Thyroid gland (tissue), 4 donors: Measurements from ENCODE around the gene ATP23. TPM values are rescaled to one million over a fixed set of nuclear protein-coding genes. Genes with fewer than 3 reads are reported as not detected.

Source experiments
- DNase-seq, 2 donors: peaks; one replicate each; pipeline ENCODE4 v3.0.0-alpha.2; 2019
- H3K27ac ChIP-seq, 3 donors: fragments of 200-600 bp; sonication (generic); 1 replicate in 2 of 3; 2 replicates in 1 of 3; pipeline ENCODE4 v1.5.1; 2016 to 2019; ENCODE audit warnings: mild to moderate bottlenecking in 1 of 3, moderate library complexity in 1 of 3
- H3K27me3 ChIP-seq: fragments of 200-600 bp; sonication (generic); one replicate; pipeline ENCODE4 v1.5.1; 2019
- H3K36me3 ChIP-seq, 2 donors: fragments of 200-600 bp; sonication (generic); one replicate each; pipeline ENCODE4 v1.5.1; 2016 to 2019
- H3K4me1 ChIP-seq, 2 donors: fragments of 200-600 bp; sonication (generic); one replicate each; pipeline ENCODE4 v1.5.1; 2017 to 2019
- H3K4me3 ChIP-seq, 3 donors: fragments of 200-600 bp; sonication (generic); replicated peaks in 1 of 3; 1 replicate in 2 of 3; 2 replicates in 1 of 3; pipeline ENCODE4 v1.5.1; 2016; ENCODE audit warnings: mild to moderate bottlenecking in 1 of 3
- H3K9me3 ChIP-seq: fragments of 200-600 bp; sonication (generic); one replicate; pipeline ENCODE4 v1.5.1; 2017
- CTCF ChIP-seq, 6 experiments: fragments of 200-600 bp in 3 of 6; fragments of 450-650 bp in 3 of 6; sonication (generic) in 3 of 6; IDR thresholded peaks; one replicate each; pipeline ENCODE4 v1.5.1; 2016 to 2019; ENCODE audit warnings: antibody characterized with exemption in 6 of 6, mild to moderate bottlenecking in 2 of 6, inconsistent platforms in 1 of 6, moderate library complexity in 1 of 6
- POLR2A ChIP-seq, 2 donors: fragments of 450-650 bp; IDR thresholded peaks; one replicate each; pipeline ENCODE4 v1.6.1; 2017; ENCODE audit warnings: antibody characterized with exemption in 2 of 2, mild to moderate bottlenecking in 2 of 2, moderate library complexity in 1 of 2
- WGBS, 2 donors: methylation state at CpG; one replicate each; pipeline ENCODE4 v1.1.5; 2017; 5-methylcytosine and 5-hydroxymethylcytosine counted together
- intact Hi-C: fragments of 100-400 bp; cut with DNase I; formaldehyde crosslinking; loops from one replicate; pipeline ENCODE4 v1.15.1; 2023
- total RNA-seq, 4 donors: library from RNA; depleted of rRNA; stranded (reverse); fragments of >200 nt; gene quantifications; one replicate each; pipeline ENCODE4 v1.2.3, GENCODE V29; 2016

Gene ATP23
- total RNA-seq, 4 donors from 2014 or later: 1.9 to 13.4 (median 11.1) TPM

- intact Hi-C loops: no loop called here
- no peak for TF ChIP-seq POLR2A (IDR thresholded peaks at IDR 0.05)
- TF ChIP-seq CTCF (IDR thresholded peaks at IDR 0.05): no peak
- 86 to 88% methylated on average over 6 of the region's 6 CpGs for WGBS, 2 donors
Measured at GRCh38 chr12:57983858-57984505, 42.6 kb downstream of the ATP23 start.

GRCh38 chr12:57984629-57985151 is 43.3 kb downstream of the ATP23 start:
- Histone ChIP-seq H3K4me1 (no peaks in the 10 kb centered on the region), H3K4me3 (no peak overlapping the region), H3K27ac (no peak overlapping the region), H3K9me3 (no peaks in the 10 kb centered on the region), H3K36me3 (no peaks in the 10 kb centered on the region), H3K27me3 (no peaks in the 10 kb centered on the region)
- DNase-seq: no peak
- TF ChIP-seq POLR2A (IDR thresholded peaks at IDR 0.05) (no peak), CTCF (IDR thresholded peaks at IDR 0.05) (no peak)
- WGBS, 2 donors: 93% methylated on average over 16 of the region's 16 CpGs
- intact Hi-C loops: no loop called here

More at GRCh38 chr12:57983858-57984505, 42.6 kb downstream of the ATP23 start:
- H3K27ac ChIP-seq: no peak overlapping the region
- no peaks in the 10 kb centered on the region for H3K9me3 ChIP-seq
- no peak overlapping the region for H3K4me3 ChIP-seq
- no peaks in the 10 kb centered on the region for H3K4me1 ChIP-seq
- no peak for DNase-seq
- no peaks in the 10 kb centered on the region for H3K27me3 ChIP-seq
- H3K36me3 ChIP-seq: no peaks in the 10 kb centered on the region

GRCh38 chr12:57985685-57986084 is 44.3 kb downstream of the ATP23 start:
- H3K4me3 ChIP-seq: no peak overlapping the region
- intact Hi-C loops: no loop called here
- H3K27ac ChIP-seq: no peak overlapping the region
- H3K9me3 ChIP-seq: no peaks in the 10 kb centered on the region
- no peaks in the 10 kb centered on the region for H3K4me1 ChIP-seq
- H3K27me3 ChIP-seq: no peaks in the 10 kb centered on the region
- TF ChIP-seq POLR2A (IDR thresholded peaks at IDR 0.05) (no peak), CTCF (IDR thresholded peaks at IDR 0.05) (no peak)
- DNase-seq: no peak
- no peaks in the 10 kb centered on the region for H3K36me3 ChIP-seq

GRCh38 chr12:57989838-57990237 is 48.5 kb downstream of the ATP23 start:
- intact Hi-C loops: no loop called here

More at GRCh38 chr12:57989838-57990237, 48.5 kb downstream of the ATP23 start:
- no peaks in the 10 kb centered on the region for H3K36me3 ChIP-seq
- no peaks in the 10 kb centered on the region for H3K4me1 ChIP-seq
- H3K9me3 ChIP-seq: no peaks in the 10 kb centered on the region
- no peaks in the 10 kb centered on the region for H3K27me3 ChIP-seq
- H3K4me3 ChIP-seq: no peak overlapping the region
- DNase-seq: no peak
- no peak for TF ChIP-seq CTCF (IDR thresholded peaks at IDR 0.05)
- TF ChIP-seq POLR2A (IDR thresholded peaks at IDR 0.05): no peak
- H3K27ac ChIP-seq: no peak overlapping the region
